Inflammatory macrophage treated with lipopolysaccharide for 4 hours (primary cell): ENCODE measurements around the gene BMPR1A.
"Not testable (repeated sequence)": the region's sequence is repeated elsewhere in the genome, so short reads cannot be mapped to it uniquely, and the experiment has no call there.

Experiments used
- DNase-seq: peaks from one replicate; pipeline ENCODE4 v3.0.0-alpha.2; 2020

BMPR1A gene

GRCh38 chr10:86972613-86973380 lies 216.4 kb downstream of the BMPR1A start:
- DNase-seq, result no peak

GRCh38 chr10:86974484-86974883 lies 218.1 kb downstream of the BMPR1A start:
- no peak for DNase-seq

- DNase-seq, result no peak
These were observed 220.1 kb downstream of the BMPR1A start for GRCh38 chr10:86976362-86977056.

- not testable (repeated sequence) for DNase-seq
These were observed 222.0 kb downstream of the BMPR1A start for GRCh38 chr10:86978457-86978856.

- no peak for DNase-seq
These were observed 222.9 kb downstream of the BMPR1A start for GRCh38 chr10:86979296-86979818.

GRCh38 chr10:86979977-86980448 lies 223.6 kb downstream of the BMPR1A start:
- DNase-seq, result no peak

- not testable (repeated sequence) for DNase-seq
These were observed 224.6 kb downstream of the BMPR1A start for GRCh38 chr10:86981020-86981419.

- DNase-seq, result no peak
These were observed 225.3 kb downstream of the BMPR1A start for GRCh38 chr10:86981716-86982115.
